Measurements from ENCODE around the gene PDLIM4. TPM values are rescaled to one million over a fixed set of nuclear protein-coding genes. Genes with fewer than 3 reads are reported as not detected.

Gene PDLIM4
- polyA plus RNA-seq, 1 experiment: 31.0 TPM

DNA sequence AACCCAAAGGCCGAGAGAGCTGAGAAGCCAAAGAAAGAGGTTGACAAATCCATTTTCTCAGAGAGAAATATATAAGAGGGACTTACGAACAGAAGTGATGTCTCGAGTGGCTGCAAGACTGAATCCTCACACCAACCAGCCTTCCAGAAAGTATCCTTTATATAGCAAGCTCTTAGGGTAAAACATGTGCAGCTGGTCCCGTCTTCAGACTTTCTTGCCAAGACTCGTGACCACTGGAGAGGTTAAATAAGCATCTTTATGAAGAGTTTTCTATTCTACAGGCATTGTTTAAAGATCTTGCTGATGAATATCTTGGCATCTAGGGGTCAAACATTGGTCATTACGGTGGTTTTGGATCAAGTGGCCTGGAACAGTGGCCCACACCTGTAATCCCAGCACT lies 19.8 kb downstream of the PDLIM4 start:
- ChIA-PET POLR2A (interaction anchor here (1.1 kb wide), 1 partner anchor 17 kb away, joined by 3 read pairs; the partner anchor contains the start of gene SLC22A4), CTCF (no interaction called here)
- TF ChIP-seq, protein P1, sequence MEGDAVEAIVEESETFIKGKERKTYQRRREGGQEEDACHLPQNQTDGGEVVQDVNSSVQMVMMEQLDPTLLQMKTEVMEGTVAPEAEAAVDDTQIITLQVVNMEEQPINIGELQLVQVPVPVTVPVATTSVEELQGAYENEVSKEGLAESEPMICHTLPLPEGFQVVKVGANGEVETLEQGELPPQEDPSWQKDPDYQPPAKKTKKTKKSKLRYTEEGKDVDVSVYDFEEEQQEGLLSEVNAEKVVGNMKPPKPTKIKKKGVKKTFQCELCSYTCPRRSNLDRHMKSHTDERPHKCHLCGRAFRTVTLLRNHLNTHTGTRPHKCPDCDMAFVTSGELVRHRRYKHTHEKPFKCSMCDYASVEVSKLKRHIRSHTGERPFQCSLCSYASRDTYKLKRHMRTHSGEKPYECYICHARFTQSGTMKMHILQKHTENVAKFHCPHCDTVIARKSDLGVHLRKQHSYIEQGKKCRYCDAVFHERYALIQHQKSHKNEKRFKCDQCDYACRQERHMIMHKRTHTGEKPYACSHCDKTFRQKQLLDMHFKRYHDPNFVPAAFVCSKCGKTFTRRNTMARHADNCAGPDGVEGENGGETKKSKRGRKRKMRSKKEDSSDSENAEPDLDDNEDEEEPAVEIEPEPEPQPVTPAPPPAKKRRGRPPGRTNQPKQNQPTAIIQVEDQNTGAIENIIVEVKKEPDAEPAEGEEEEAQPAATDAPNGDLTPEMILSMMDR (IDR thresholded peaks at IDR 0.05; ENCODE audit: insufficient read depth, low read depth, low read length): no peak

DNA sequence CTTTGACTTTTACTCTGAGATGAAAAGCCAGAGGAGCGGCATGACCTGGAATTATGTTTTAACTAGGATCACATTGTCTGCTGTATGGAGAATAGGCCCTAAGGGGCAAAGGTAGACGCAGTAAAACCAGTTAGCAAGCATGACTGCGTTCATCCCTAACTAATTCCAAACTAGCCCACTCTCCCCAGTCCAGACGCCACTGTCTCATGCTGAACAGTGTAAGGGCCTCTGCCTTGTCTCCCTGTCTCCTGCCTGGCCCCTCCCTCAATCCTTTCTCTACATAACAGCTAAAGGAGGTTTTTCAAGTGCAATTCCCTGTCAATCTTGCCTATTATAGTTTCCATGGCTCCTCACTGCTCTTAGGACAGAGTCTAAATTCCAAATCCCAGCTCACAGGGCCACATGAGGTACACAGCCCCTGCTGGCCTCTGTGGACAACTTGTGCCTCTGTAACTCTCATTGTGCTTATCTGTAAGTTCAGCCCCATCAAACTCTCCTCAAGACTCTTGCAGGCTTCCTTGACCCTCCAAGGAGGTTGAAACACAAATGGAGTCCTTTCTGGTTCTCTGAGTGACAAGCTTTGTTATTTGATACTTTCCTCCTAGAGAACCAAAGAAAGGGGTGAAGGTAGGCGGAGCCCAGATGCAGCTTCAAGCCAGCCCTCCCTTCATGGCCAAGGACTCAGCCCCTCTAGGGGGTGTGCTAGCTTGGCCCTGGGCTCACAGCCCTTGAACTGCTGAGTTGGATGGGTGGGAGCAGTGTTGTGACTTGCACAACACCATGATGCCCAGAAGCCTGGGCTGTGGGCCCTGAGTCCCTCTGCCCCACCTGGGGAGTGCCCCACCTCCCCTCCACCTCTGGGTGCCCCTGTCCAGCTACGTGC lies 20.7 kb downstream of the PDLIM4 start:
- ChIA-PET POLR2A (no interaction called here), CTCF (interaction anchor here (0.6 to 1.6 kb wide), 4 partner anchors 21 to 149 kb away, joined by 3 to 4 read pairs (median 4); no protein-coding TSS in a partner anchor)
- peaks cover 2% of the 10 kb centered on the region for H3K36me3 ChIP-seq (ENCODE audit: control insufficient read depth, insufficient read depth, low read length)
- no peak overlapping the region for H3K4me3 ChIP-seq (ENCODE audit: low read depth, low read length)
- no peaks in the 10 kb centered on the region; the same call in 1 of the 2 replicates for H3K27me3 ChIP-seq (ENCODE audit: control insufficient read depth, insufficient read depth, low read length)
- DNase-seq (ENCODE audit: low read depth): no peak
- TF ChIP-seq, protein P1 (IDR thresholded peaks at IDR 0.05; ENCODE audit: insufficient read depth, low read depth, low read length): no peak

More for the DNA sequence above, 19.8 kb downstream of the PDLIM4 start:
- DNase-seq (ENCODE audit: low read depth): no peak
- no peaks in the 10 kb centered on the region; the same call in 1 of the 2 replicates for H3K27me3 ChIP-seq (ENCODE audit: control insufficient read depth, insufficient read depth, low read length)
- H3K4me3 ChIP-seq (ENCODE audit: low read depth, low read length): no peak overlapping the region
- H3K36me3 ChIP-seq (ENCODE audit: control insufficient read depth, insufficient read depth, low read length): peaks cover 2% of the 10 kb centered on the region

DNA sequence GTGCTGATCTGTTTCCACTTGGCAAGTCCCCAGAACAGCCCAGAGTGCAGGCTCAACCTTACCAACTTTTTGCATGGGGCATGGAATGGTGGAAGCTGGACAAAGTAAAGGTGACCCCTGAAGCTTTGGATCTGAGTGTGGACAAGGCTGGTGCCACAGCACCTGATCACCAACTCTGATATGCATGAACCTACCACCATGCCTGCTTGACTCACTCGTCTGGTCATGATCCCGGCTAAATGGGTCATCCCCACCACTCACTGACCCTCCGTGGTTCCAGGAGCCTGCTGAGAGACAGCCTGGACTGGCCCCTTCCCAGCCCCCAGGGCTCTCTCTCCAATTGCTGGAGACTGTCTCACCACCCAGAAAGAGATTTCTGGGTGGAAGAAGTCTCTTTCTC lies 22.3 kb downstream of the PDLIM4 start:
- TF ChIP-seq, protein P1 (IDR thresholded peaks at IDR 0.05; ENCODE audit: insufficient read depth, low read depth, low read length): no peak
- no peak for DNase-seq (ENCODE audit: low read depth)
- H3K4me3 ChIP-seq (ENCODE audit: low read depth, low read length): no peak overlapping the region
- no peaks in the 10 kb centered on the region; the same call in 1 of the 2 replicates for H3K27me3 ChIP-seq (ENCODE audit: control insufficient read depth, insufficient read depth, low read length)
- ChIA-PET CTCF (interaction anchor here (0.8 kb wide), 1 partner anchor 41 kb away, joined by 3 read pairs; no protein-coding TSS in a partner anchor), POLR2A (no interaction called here)
- no peaks in the 10 kb centered on the region for H3K36me3 ChIP-seq (ENCODE audit: control insufficient read depth, insufficient read depth, low read length)

DNA sequence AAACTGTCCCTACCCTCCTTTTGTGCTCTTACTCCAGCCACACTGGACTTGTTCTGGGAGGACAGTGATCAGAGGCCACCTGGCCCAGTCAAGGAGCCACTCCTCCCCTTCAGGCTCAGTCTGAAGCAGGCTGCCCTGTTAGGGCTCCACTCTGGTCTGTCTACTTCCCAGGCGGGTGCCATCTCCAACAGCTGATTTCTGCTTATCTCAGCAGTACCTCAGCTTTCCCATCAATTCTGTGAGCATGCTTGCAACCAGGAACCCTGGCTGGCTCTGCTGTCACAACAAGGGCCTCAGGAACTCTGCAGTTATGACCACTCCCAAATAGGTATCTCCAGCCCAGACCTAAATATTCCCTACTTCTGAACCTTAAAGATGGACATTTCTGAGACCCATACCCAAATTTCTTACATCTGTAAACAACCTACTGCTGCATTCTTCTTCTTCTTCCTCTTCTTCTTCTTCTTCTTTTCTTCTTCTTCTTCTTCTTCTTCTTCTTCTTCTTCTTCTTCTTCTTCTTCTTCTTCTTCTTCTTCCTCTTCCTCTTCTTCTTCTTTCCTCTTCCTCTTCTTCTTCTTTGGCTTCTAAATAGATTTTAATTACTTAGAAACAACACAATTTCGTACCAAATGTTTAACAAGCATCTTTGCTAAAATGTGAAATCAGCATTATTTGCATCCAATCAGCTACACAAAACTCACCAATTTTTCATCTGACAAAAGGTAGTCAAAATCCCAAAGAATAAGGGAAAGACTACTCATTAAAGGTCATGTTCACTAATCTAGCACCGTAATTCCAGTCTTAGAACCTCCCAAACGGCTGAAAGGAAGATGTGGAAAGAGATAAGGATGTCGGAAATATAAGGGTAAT lies 23.1 kb downstream of the PDLIM4 start:
- POLR2A ChIA-PET: no interaction called here
- TF ChIP-seq, protein P1 (IDR thresholded peaks at IDR 0.05; ENCODE audit: insufficient read depth, low read depth, low read length): no peak
- Histone ChIP-seq H3K27me3 (ENCODE audit: control insufficient read depth, insufficient read depth, low read length) (no peaks in the 10 kb centered on the region; the same call in 1 of the 2 replicates), H3K36me3 (ENCODE audit: control insufficient read depth, insufficient read depth, low read length) (no peaks in the 10 kb centered on the region), H3K4me3 (ENCODE audit: low read depth, low read length) (no peak overlapping the region)
- CTCF ChIA-PET: interaction anchor here (2.0 to 3.2 kb wide), 3 partner anchors 8 to 43 kb away, joined by 11 to 19 read pairs (median 12); no protein-coding TSS in a partner anchor
- DNase-seq (ENCODE audit: low read depth): no peak
